GM18870 (cell line): ENCODE measurements around the gene VPS33B.

Source experiments
- ATAC-seq: cut with Tn5 transposase; IDR thresholded peaks from one replicate; pipeline ENCODE4 v1.9.1; 2021; ENCODE audit warnings: moderate library complexity; ENCODE audit not compliant: unreplicated experiment

VPS33B gene

GRCh38 chr15:90953947-90954711 lies 68.3 kb downstream of the VPS33B start:
- ATAC-seq: no peak

GRCh38 chr15:90952901-90953677 lies 69.3 kb downstream of the VPS33B start:
- ATAC-seq: no peak

- no peak for ATAC-seq
These were observed 71.7 kb downstream of the VPS33B start for GRCh38 chr15:90950676-90951075.

GRCh38 chr15:90949979-90950675 lies 72.3 kb downstream of the VPS33B start:
- ATAC-seq: no peak
